Esophagus muscularis mucosa (tissue), 3 donors: Measurements from ENCODE around the gene RAET1E.
"Not testable (repeated sequence)": the region's sequence is repeated elsewhere in the genome, so short reads cannot be mapped to it uniquely, and the experiment has no call there.

Experiments used
- POLR2A ChIP-seq: fragments of 450-650 bp; IDR thresholded peaks from one replicate; pipeline ENCODE4 v1.6.1; 2017; ENCODE audit warnings: antibody characterized with exemption, moderate library complexity, mild to moderate bottlenecking, low read depth
- POLR2AphosphoS5 ChIP-seq, 2 donors: sonication (generic); formaldehyde crosslinking; IDR thresholded peaks; one replicate each; pipeline ENCODE4 v1.6.1; 2017; ENCODE audit warnings: antibody characterized with exemption in 2 of 2
- TF ChIP-seq, protein P1 (sequence below), 3 experiments: fragments of 200-600 bp in 2 of 3; fragments of 450-650 bp in 1 of 3; sonication (generic) in 2 of 3; IDR thresholded peaks; one replicate each; pipeline ENCODE4 v1.5.1; 2017 to 2019; ENCODE audit warnings: antibody characterized with exemption in 3 of 3, mild to moderate bottlenecking in 2 of 3, moderate library complexity in 1 of 3

DNA sequence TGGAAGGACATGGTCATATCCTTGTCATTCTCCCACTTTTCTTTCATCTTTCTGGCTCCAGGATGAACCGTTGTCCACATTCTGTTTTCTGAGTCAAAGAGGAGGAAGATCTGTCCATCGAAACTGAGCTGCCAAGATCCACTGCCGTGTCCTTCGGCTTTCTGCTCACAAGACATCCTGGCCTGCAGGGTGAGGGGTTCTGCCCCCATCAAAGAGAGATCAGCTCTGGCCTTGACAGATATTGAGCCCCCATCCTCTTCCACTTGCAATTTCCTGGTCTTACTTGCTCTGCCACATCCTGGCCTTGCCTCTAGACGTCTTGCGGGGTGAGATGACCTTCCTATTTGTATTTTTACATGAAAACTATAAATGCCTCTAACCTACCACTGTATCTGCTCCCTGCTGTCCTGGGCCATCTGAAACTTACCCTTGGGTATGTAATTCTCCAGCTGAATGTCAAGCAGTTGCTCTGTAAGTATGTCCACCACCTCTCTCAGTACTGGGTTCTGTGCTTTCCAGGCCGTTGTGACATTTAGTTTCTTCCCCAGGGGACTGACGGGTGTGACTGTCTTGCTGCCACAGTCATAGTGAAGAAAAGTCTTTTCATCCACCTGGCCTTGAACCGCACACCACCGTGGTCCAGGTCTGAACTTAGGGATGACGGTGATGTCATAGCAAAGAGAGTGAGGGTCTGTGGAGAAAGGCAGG is 21.4 kb upstream of the RAET1E start:
- TF ChIP-seq, protein P1, sequence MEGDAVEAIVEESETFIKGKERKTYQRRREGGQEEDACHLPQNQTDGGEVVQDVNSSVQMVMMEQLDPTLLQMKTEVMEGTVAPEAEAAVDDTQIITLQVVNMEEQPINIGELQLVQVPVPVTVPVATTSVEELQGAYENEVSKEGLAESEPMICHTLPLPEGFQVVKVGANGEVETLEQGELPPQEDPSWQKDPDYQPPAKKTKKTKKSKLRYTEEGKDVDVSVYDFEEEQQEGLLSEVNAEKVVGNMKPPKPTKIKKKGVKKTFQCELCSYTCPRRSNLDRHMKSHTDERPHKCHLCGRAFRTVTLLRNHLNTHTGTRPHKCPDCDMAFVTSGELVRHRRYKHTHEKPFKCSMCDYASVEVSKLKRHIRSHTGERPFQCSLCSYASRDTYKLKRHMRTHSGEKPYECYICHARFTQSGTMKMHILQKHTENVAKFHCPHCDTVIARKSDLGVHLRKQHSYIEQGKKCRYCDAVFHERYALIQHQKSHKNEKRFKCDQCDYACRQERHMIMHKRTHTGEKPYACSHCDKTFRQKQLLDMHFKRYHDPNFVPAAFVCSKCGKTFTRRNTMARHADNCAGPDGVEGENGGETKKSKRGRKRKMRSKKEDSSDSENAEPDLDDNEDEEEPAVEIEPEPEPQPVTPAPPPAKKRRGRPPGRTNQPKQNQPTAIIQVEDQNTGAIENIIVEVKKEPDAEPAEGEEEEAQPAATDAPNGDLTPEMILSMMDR (IDR thresholded peaks at IDR 0.05), result not testable (repeated sequence)
- not testable (repeated sequence) for TF ChIP-seq POLR2A; POLR2AphosphoS5 (IDR thresholded peaks at IDR 0.05)
